HepG2 (cell line): Measurements from ENCODE around the gene CAPZA1. TPM values are rescaled to one million over a fixed set of nuclear protein-coding genes. Genes with fewer than 3 reads are reported as not detected.

ENCODE experiments used
- DR1 ChIP-seq: sonication (generic); formaldehyde crosslinking; IDR thresholded peaks from 2 replicates; pipeline ENCODE4 v1.8.0; 2021; ENCODE audit warnings: mild to moderate bottlenecking, missing genetic modification reagents, inconsistent platforms
- ELF3 ChIP-seq: IDR thresholded peaks from 2 replicates; pipeline ENCODE4 v1.6.1; 2016; ENCODE audit warnings: missing genetic modification reagents, missing compliant biosample characterization
- EP300 ChIP-seq, 3 experiments: sonication (generic) in 1 of 3; formaldehyde crosslinking in 1 of 3; IDR thresholded peaks; 2 replicates each; pipeline versions ENCODE4 v1.5.1 to v1.6.1; 2011 to 2020; ENCODE audit warnings: low read depth in 2 of 3, low read length in 2 of 3, borderline replicate concordance in 1 of 3, improper control_type of control experiment in 1 of 3, mild to moderate bottlenecking in 1 of 3, missing genetic modification reagents in 1 of 3, moderate library complexity in 1 of 3
- KDM5B ChIP-seq: sonication (generic); formaldehyde crosslinking; IDR thresholded peaks from 2 replicates; pipeline ENCODE4 v1.4.0; 2020; ENCODE audit warnings: missing genetic modification reagents, mild to moderate bottlenecking, borderline replicate concordance
- MEIS2 ChIP-seq: sonication (generic); formaldehyde crosslinking; IDR thresholded peaks from 2 replicates; pipeline ENCODE4 v1.9.0; 2021; ENCODE audit warnings: mild to moderate bottlenecking, missing genetic modification reagents
- SIN3B ChIP-seq: fragments of 150-350 bp; IDR thresholded peaks from 2 replicates; pipeline ENCODE4 v1.6.1; 2014; ENCODE audit warnings: low read length
- polyA plus RNA-seq, 8 experiments: library from polyadenylated mRNA; depleted of rRNA in 3 of 8; stranded (reverse) in 7 of 8; unstranded in 1 of 8; fragments of >200 nt; fragmentation: Illumina TruSeq in 4 of 8; extraction: Trizol in 4 of 8; gene quantifications; 2 replicates each; pipeline versions ENCODE4 v1.2.1 to v1.2.3, GENCODE V29; 2011 to 2016; ENCODE audit warnings: low read depth in 4 of 8, missing spikeins in 1 of 8, mixed read lengths in 1 of 8; ENCODE audit not compliant: insufficient read depth in 1 of 8
- total RNA-seq, 5 experiments: library from RNA; depleted of rRNA; stranded (reverse); fragments of >200 nt; fragmentation: Illumina TruSeq; extraction: Trizol; gene quantifications; 2 replicates each; pipeline ENCODE4 v1.2.3, GENCODE V29; 2016; ENCODE audit warnings: low read depth in 1 of 5
- TF ChIP-seq, protein P1 (sequence below): sonication (generic); formaldehyde crosslinking; IDR thresholded peaks from 2 replicates; pipeline ENCODE4 v1.8.1; 2022; ENCODE audit warnings: mild to moderate bottlenecking, missing genetic modification reagents
- TF ChIP-seq, protein P2 (sequence below): sonication (generic); formaldehyde crosslinking; IDR thresholded peaks from 2 replicates; pipeline ENCODE4 v1.4.0; 2020; ENCODE audit warnings: mild to moderate bottlenecking, missing genetic modification reagents
- TF ChIP-seq, protein P3 (sequence below): sonication (generic); formaldehyde crosslinking; IDR thresholded peaks from 2 replicates; pipeline ENCODE4 v1.4.0; 2020; ENCODE audit warnings: missing genetic modification reagents
- TF ChIP-seq, protein P4 (sequence below): sonication (generic); formaldehyde crosslinking; IDR thresholded peaks from 2 replicates; pipeline ENCODE4 v1.4.0; 2020; ENCODE audit warnings: missing genetic modification reagents, borderline replicate concordance
- TF ChIP-seq, protein P5 (sequence below): conservative IDR thresholded peaks from 2 replicates; pipeline ENCODE4 v1.6.1; 2018; ENCODE audit warnings: missing genetic modification reagents

The CAPZA1 gene
- total and polyA plus RNA-seq, 2 of the 13 experiments (the other 11 are each of a cell fraction or from before 2014, with no cell fraction given) = 67.0 to 117 TPM

DNA sequence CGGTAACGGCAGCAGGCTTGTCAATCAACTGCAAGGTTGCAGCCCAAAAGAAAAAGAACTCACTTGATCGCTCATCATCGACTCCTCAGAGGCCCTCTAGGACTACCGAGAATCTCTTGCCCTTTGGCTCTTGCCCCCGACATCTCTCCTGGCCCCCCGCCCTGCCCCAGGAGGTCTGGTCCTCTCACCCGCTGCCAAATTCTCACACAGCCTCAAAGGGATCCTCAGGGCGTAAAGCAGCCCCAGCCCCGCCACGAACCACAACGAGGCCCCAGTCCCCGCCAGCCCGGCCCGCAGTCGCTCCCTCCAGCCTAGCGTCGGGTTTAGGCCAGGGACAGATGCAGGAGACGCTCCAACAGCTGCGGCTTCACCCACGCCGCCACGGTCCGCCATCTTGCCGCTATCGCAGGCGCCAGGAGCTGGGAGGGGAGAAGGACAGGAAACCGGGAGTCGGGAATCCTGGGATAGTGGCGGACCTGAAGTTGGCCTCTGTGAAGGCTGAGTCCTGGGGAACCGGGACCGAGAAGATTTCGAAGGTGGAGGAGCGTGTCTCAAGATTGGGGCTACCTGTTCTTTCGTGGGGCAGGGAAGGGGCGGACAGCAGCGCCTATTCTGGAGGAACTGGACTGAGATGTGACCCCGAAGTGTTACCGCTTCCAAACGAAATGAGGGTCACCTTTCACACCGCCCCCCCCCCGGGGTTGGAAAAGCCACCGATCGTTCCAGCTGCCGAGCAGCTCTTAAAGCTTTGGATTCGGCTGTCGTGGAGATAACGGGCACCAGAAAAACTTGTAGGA is 713 bp upstream of the CAPZA1 start, which contains the start of gene ST7L (continued):
- TF ChIP-seq, protein P1, sequence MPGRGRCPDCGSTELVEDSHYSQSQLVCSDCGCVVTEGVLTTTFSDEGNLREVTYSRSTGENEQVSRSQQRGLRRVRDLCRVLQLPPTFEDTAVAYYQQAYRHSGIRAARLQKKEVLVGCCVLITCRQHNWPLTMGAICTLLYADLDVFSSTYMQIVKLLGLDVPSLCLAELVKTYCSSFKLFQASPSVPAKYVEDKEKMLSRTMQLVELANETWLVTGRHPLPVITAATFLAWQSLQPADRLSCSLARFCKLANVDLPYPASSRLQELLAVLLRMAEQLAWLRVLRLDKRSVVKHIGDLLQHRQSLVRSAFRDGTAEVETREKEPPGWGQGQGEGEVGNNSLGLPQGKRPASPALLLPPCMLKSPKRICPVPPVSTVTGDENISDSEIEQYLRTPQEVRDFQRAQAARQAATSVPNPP (CRISPR knock-in tag) = no peak
- TF ChIP-seq MEIS2 (CRISPR knock-in tag) (peak; percentile 51; the same call in 1 of the 2 replicates), EP300 (IDR thresholded peaks at IDR 0.05; ENCODE audit: low read depth in 2 of 2, low read length in 2 of 2) (no peak), EP300 (CRISPR knock-in tag; IDR thresholded peaks at IDR 0.05; ENCODE audit: borderline replicate concordance) (no peak), SIN3B (0 out of 2 replicates have a peak, but pooled peaks have one; percentile 23), KDM5B (peak; percentile 29; the same call in 1 of the 2 replicates), ELF3 (0 out of 2 replicates have a peak, but pooled peaks have one; percentile 42), DR1 (CRISPR knock-in tag) (peak; percentile 46)
- TF ChIP-seq, protein P2, sequence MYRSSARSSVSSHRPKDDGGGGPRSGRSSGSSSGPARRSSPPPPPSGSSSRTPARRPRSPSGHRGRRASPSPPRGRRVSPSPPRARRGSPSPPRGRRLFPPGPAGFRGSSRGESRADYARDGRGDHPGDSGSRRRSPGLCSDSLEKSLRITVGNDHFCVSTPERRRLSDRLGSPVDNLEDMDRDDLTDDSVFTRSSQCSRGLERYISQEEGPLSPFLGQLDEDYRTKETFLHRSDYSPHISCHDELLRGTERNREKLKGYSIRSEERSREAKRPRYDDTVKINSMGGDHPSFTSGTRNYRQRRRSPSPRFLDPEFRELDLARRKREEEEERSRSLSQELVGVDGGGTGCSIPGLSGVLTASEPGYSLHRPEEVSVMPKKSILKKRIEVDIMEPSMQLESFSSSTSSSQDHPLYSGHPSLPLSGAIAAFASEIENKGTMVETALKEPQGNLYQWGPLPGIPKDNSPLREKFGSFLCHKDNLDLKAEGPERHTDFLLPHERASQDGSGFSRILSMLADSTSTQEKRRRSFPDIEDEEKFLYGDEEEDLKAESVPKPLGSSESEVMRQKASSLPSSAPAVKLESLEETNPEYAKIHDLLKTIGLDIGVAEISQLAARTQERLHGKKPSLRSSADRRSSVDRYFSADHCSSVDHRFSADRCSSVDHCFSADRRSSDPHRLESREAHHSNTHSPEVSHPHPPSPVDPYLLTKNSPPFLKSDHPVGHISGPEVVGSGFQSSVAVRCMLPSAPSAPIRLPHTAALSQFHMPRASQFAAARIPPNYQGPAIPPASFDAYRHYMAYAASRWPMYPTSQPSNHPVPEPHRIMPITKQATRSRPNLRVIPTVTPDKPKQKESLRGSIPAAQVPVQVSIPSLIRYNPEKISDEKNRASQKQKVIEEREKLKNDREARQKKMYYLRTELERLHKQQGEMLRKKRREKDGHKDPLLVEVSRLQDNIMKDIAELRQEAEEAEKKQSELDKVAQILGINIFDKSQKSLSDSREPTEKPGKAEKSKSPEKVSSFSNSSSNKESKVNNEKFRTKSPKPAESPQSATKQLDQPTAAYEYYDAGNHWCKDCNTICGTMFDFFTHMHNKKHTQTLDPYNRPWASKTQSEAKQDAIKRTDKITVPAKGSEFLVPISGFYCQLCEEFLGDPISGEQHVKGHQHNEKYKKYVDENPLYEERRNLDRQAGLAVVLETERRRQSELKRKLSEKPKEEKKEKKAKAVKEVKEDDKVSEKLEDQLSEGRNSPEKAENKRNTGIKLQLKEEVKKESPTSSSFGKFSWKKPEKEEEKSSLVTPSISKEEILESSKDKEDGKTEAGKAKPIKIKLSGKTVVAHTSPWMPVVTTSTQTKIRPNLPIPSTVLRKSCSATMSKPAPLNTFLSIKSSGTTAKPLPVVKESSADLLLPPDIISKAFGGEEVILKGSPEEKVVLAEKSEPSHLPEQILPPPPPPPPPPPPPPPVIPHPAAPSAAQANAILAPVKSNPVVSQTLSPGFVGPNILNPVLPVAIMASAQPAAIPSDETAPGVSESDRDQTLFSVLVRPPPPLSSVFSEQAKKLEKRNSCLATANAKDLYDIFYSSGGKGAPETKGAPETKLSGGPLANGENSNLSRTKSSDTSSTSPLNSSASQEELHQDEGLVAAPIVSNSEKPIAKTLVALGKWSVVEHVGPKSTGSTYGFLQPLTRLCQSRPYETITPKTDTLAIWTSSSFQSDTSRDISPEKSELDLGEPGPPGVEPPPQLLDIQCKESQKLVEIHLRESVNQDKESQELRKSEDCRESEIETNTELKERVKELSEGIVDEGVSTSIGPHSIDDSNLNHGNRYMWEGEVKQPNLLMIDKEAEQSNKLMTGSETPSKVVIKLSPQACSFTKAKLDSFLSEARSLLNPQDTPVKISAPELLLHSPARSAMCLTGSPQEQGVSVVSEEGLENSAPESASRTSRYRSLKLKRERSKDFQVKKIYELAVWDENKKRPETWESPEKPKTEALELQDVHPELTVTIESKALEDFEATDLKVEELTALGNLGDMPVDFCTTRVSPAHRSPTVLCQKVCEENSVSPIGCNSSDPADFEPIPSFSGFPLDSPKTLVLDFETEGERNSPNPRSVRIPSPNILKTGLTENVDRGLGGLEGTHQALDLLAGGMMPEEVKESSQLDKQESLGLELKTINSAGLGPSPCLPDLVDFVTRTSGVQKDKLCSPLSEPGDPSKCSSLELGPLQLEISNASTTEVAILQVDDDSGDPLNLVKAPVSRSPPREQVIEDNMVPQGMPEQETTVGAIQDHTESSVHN = peak; percentile 65; the same call in 1 of the 2 replicates
- TF ChIP-seq, protein P3, sequence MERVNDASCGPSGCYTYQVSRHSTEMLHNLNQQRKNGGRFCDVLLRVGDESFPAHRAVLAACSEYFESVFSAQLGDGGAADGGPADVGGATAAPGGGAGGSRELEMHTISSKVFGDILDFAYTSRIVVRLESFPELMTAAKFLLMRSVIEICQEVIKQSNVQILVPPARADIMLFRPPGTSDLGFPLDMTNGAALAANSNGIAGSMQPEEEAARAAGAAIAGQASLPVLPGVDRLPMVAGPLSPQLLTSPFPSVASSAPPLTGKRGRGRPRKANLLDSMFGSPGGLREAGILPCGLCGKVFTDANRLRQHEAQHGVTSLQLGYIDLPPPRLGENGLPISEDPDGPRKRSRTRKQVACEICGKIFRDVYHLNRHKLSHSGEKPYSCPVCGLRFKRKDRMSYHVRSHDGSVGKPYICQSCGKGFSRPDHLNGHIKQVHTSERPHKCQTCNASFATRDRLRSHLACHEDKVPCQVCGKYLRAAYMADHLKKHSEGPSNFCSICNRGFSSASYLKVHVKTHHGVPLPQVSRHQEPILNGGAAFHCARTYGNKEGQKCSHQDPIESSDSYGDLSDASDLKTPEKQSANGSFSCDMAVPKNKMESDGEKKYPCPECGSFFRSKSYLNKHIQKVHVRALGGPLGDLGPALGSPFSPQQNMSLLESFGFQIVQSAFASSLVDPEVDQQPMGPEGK (CRISPR knock-in tag) = no peak
- TF ChIP-seq, protein P4, sequence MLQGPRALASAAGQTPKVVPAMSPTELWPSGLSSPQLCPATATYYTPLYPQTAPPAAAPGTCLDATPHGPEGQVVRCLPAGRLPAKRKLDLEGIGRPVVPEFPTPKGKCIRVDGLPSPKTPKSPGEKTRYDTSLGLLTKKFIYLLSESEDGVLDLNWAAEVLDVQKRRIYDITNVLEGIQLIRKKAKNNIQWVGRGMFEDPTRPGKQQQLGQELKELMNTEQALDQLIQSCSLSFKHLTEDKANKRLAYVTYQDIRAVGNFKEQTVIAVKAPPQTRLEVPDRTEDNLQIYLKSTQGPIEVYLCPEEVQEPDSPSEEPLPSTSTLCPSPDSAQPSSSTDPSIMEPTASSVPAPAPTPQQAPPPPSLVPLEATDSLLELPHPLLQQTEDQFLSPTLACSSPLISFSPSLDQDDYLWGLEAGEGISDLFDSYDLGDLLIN (CRISPR knock-in tag) = 0 out of 2 replicates have a peak, but pooled peaks have one; percentile 50
- TF ChIP-seq, protein P5, sequence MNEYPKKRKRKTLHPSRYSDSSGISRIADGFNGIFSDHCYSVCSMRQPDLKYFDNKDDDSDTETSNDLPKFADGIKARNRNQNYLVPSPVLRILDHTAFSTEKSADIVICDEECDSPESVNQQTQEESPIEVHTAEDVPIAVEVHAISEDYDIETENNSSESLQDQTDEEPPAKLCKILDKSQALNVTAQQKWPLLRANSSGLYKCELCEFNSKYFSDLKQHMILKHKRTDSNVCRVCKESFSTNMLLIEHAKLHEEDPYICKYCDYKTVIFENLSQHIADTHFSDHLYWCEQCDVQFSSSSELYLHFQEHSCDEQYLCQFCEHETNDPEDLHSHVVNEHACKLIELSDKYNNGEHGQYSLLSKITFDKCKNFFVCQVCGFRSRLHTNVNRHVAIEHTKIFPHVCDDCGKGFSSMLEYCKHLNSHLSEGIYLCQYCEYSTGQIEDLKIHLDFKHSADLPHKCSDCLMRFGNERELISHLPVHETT (CRISPR knock-in tag) = no peak
